Stimulated activated naive CD8-positive, alpha-beta T cell treated with anti-CD3 and anti-CD28 coated beads, Interleukin-15, Interleukin-2, amounts not matched to agents 100 U/mL and 50 U/mL, for 24 hours (primary cell): ENCODE measurements around the gene TSPO.
A peak's percentile ranks its signal among the peaks of the same experiment; 100 is the strongest.

Experiments
- ATAC-seq: fragments of 150-1000 bp; cut with Tn5 transposase; one replicate; pipeline ENCODE4 v1.10.0; 2021
- DNase-seq: peaks from one replicate; pipeline ENCODE4 v3.0.0; 2021

TSPO gene

GRCh38 chr22:43202326-43202725 lies 51.0 kb downstream of the TSPO start:
- ATAC-seq, result no peak
- no peak for DNase-seq

- no peak for ATAC-seq
Observed at GRCh38 chr22:43202756-43203410, 51.5 kb downstream of the TSPO start.

GRCh38 chr22:43203471-43203981 lies 52.2 kb downstream of the TSPO start:
- no peak for DNase-seq
- ATAC-seq, result no peak

More at GRCh38 chr22:43202756-43203410, 51.5 kb downstream of the TSPO start:
- no peak for DNase-seq

- no peak for DNase-seq
- no peak for ATAC-seq
Observed at GRCh38 chr22:43205261-43205691, 53.9 kb downstream of the TSPO start.

- DNase-seq (no peak), ATAC-seq (peak; percentile 12)
Observed at GRCh38 chr22:43205748-43206508, 54.6 kb downstream of the TSPO start.

GRCh38 chr22:43206509-43207161 lies 55.3 kb downstream of the TSPO start:
- DNase-seq, result no peak
- ATAC-seq, result peak; percentile 4

GRCh38 chr22:43207386-43207785 lies 56.0 kb downstream of the TSPO start:
- ATAC-seq (no peak), DNase-seq (no peak)

- no peak for DNase-seq
- no peak for ATAC-seq
Observed at GRCh38 chr22:43207849-43208702, 56.7 kb downstream of the TSPO start.

- ATAC-seq, result no peak
- DNase-seq, result no peak
Observed at GRCh38 chr22:43208703-43209522, 57.6 kb downstream of the TSPO start.

GRCh38 chr22:43209523-43209890 lies 58.1 kb downstream of the TSPO start:
- no peak for DNase-seq
- ATAC-seq, result no peak

- DNase-seq (no peak), ATAC-seq (no peak)
Observed at GRCh38 chr22:43209971-43210370, 58.6 kb downstream of the TSPO start.

GRCh38 chr22:43210631-43211515 lies 59.5 kb downstream of the TSPO start:
- no peak for ATAC-seq
- DNase-seq, result no peak

- ATAC-seq, result no peak
- DNase-seq, result no peak
Observed at GRCh38 chr22:43211941-43212433, 60.6 kb downstream of the TSPO start.

- no peak for ATAC-seq
- no peak for DNase-seq
Observed at GRCh38 chr22:43212434-43212952, 61.1 kb downstream of the TSPO start.
